GM21360 (cell line): ENCODE results near the gene POC1B.

Experiments used
- ATAC-seq: cut with Tn5 transposase; IDR thresholded peaks from one replicate; pipeline ENCODE4 v1.9.1; 2021; ENCODE audit warnings: mild to moderate bottlenecking, moderate library complexity; ENCODE audit not compliant: unreplicated experiment

Gene POC1B

DNA sequence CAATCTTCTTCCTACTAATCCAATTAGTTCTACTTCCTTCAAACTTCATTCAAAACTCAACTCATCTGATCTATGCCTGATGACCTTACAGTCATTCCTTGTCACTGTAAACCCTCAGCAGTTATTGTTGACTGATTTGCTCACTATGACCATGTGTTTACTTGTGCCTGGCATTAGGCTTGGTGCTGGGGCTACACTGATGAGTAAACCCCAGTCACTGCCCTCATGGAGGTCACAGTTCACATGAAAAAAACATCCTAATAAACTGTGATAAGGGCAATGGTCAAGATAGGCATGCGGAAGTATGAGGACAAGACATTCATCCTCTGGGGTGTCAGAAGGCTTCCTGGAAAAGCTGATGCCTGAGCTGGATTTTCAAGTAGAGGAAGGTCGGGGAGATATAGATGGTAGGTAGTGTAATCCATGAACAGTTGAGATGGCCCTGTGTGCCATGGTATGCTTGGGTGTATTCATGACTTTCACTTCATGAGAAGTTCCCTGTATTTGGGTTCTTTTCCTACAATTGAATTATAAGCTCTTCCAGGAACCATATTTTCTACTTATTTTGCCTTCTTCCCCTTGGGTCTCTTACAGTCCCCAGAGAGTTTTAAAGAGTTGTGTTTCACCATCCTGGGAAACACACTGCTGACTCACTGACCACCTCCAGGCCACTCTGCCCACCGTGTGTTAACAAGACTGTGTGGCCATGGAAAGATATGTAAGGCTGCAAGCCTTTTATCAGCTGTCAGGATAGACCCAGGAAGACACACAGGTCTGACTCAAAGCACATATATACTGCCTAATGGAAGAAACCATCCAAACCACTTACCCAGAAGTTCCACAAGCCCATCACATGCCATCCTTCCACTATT lies 134.8 kb downstream of the POC1B start:
- no peak for ATAC-seq

DNA sequence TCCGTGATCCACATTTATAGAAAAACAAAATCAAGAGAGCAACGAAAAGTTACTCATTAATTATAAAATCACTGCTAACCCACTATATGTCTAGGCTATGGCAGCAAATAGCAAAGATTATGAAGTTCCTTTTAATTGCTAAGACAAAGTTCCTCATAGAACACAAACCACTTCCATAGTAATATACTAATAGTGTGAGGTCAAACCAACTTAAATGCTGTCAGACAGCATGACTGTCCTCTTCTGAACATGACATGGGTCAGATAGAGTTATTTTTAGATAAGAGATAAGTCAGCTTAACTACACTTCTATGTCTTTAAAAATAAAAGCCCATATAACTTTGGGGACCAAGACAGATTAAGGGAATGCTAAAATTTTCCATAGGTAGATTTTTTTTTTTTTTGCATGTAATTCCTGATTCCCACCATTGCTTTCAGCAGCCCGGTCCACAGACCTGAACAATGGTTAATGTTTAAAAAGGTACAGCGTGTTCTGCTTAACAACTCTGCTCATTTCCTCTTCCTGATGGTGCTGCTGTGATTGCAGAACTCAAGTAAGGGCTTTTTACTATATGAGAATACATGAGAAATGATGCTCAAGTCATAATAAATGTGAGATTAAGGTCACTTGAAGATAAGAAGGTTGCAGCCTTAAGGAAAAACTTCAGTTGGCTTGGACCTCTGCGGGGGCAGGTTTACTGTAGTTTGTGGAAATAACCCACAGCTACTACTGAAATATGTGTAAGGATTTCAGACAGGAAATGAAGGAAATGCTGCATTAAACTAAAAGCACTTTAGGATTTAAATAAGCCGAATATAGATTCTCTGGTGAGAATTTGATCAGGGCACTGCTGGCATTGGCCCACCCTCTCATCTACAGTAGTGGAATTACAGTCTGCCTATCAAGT lies 135.8 kb downstream of the POC1B start:
- ATAC-seq, result no peak

DNA sequence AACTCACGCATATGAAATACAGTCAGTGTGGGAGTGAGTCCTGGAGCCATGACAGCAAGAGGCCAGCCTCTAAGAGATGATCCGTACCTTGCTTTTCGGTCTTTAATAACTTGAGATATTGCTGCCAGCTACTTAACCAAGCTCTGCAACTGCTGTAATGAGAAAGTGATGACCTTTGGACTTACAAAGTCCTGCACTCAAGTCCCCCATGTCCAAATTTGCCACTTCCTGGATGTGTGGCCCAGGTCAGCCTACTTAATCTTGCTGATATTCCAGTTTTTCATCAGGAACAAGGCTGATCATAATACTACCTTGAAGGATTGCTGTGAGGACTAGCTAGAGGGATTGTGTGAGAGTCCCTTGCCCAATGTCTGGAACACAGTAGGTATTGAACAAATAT lies 139.7 kb downstream of the POC1B start:
- no peak for ATAC-seq

DNA sequence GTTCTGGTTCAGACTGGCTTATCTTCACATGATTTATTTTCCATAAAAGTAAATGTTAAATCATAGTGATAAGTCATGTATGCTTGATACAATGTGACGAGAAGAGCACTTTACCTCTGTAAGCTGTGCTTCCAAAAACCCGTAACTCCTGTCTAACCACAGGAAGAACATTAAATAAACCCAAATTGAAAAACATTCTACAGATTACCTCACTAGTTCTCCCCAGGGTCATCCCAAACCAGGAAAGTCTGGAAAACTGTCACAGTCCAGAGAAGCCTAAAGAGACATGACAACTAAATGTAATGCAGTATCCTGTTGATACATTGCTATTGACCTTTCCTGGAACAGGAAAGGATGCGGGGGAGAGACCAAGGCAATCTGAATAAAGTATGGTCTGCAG lies 141.0 kb downstream of the POC1B start:
- ATAC-seq, result no peak

DNA sequence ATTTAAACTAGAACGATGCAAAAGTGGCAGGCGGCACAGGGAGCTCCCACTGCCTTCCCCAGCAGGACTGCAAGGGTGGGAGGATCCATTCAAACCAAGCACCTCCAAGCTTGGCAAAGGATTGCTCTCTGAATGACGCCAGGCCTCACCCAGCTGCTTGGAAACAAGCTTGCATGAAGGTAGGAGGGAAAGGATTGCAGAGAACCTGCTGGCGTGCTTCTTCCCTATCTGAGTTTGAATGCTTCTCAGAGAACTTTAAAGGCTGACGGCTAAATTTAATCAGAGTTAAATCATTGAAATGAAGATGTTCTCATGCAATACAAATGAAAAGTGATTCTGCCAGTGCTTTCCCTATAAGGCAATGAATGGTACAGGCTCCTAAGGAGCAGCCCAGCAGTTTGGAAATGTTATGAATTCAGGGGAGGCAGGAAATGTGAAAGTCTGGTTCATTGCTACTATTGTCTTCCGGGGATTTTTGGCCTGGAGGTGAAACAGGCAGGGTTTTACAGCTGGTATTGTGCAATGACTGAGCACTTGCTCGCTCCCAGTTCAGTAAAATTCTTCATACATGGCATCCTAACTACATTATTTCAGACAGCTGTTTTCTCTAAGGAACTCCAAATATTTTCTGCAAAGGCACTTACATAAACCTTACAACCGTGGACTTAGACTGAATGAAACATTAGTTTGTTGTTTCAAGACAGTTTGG lies 141.6 kb downstream of the POC1B start:
- no peak for ATAC-seq

DNA sequence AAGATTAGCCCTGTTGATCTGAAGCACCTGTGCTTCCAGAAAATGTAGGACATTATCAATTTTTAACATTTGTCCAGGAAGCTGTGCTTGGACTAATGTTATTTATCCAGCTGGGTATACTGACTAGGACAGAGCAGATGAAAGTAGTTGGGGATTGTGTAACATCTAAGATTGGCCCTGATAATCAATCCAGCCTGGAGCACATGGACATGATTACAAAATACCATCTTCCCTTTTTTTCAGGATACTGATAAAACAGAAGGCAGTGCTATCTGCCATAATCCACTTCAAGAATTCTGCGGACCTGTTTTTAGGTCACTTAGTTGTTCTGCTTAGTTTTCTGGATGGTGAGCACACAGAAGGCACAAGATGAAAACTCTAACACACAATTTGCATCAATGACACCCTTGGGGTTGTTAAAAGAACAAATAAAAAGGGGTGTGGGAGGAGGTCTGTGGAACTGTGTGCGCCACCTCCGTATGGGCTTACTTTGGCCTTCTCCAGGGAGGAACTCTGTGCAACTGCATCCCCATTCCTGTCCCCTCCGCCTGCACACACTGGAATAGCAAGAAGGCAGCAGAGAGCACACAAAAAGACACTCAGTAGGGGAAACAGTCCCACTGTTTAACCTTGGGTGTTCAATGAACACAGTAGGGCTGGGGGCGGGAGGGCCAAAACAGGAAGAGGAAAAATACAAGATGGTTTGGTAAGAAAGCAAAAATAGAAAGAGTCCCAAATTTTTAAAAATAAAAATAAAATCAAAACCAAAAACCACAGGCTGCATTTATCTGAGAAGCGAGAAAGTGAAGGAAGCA lies 142.4 kb downstream of the POC1B start:
- ATAC-seq, result no peak

DNA sequence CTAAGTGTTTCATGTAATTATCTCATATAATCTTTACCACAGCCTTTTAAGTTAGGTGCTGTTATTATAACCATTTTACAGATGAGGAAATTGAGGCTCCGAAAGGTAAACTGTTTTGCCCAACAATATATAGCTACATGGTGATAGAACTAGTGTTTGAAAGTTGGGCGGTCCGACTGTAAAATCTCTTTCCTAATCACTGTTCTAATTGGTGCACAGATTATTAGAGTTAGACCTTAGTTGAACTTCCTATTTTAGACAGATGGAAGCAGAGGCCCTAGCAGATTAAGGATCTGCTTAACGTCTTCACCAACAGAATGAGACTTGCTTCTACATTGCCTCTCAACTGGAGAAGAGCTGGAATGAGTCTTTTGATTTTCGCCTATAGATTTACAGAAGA lies 143.5 kb downstream of the POC1B start:
- ATAC-seq, result no peak

DNA sequence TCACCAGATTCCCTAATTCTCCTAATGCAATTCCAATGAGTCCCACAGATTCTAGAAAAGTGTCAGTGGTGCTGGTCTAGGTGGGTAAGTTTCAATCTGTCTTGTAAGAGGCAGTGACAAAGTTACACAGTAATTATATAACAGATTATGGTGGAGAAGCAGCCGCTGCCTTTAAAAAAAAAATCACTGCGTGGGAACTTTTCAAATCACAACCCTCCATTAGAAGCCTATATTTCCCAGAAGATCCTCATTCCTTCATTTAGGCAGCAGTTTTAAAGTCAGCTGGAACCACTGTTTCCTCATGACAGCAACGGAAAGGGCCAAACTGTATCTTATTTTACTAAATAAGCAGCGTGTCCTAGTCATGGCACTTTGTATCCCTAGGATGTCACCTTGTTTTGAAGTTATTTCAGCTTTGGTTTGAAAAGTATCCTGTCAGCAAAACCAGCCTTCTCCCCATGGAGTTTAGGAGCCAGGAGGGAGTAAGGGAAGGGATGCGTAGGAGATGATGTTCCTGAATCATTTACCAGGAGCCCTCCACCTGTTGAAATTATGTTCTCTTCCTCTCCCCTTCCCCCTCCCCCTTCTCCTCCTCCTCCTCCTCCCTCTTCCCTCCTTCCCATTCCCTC lies 145.9 kb downstream of the POC1B start:
- no peak for ATAC-seq

DNA sequence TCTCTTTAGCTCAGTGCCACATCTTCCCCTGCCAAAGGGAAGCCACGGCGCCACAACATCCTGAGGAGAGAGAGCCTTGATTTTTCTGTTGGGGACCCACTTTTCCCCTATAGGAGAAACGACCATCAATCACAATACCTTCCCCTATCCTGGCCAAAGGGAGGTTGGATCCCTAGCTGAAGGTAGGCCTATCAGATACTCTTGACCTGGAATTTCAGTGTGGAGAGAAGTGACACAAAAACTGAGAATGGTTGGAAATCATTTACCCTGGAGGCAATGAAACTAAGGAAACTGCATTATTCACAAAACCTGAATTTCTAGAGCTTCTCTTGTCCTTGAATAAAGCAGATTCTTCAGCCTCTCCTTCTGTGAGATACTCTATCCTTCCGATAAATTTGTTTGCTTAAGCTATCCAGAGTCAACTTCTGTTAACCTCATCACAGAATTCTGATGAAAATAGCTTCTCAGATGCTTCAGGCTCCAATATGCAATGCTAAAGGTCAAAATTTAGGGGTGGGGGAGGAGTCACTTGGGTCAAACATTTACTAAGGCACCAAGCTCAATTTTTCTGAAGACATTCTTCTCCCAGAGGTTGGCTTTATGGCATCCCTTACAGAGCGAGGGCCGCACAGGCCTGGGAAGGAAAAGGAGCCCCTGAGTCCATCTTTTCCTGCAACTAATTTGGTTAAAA lies 146.6 kb downstream of the POC1B start:
- ATAC-seq, result no peak

DNA sequence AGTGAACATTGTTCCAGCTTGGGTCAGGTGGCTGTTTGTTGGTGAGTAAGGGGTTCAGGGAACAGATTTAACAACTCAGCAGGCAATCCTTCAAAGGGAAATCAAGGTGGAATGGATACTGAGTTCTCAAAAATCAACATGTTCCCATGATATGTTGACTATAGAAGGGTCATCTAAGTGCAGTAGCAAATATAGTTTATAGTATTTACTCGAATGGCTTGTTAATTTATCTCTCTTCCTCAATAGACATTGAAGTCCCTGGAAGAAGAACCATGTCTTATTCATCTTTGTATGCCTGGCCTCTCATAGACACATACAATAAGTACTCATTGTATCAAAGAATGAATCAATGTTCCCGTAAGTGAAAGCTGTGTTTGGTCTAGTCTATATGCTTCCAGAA lies 149.0 kb downstream of the POC1B start:
- no peak for ATAC-seq

DNA sequence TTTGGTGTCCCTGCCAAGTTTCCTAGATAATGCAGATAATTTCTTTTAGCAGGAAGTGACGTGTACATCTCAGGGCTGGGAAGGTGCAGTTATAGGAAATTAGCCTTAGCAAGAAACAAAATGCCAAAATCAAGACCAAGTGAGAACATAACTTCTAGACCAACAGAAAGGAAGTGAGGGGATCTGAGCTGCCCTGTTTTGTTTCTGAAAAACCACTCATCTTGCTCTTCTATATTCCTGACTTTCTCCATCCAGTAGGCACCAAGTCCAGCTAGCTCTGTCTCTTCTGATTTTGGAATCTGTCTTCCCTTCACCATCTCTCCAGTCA lies 149.7 kb downstream of the POC1B start:
- ATAC-seq, result no peak

DNA sequence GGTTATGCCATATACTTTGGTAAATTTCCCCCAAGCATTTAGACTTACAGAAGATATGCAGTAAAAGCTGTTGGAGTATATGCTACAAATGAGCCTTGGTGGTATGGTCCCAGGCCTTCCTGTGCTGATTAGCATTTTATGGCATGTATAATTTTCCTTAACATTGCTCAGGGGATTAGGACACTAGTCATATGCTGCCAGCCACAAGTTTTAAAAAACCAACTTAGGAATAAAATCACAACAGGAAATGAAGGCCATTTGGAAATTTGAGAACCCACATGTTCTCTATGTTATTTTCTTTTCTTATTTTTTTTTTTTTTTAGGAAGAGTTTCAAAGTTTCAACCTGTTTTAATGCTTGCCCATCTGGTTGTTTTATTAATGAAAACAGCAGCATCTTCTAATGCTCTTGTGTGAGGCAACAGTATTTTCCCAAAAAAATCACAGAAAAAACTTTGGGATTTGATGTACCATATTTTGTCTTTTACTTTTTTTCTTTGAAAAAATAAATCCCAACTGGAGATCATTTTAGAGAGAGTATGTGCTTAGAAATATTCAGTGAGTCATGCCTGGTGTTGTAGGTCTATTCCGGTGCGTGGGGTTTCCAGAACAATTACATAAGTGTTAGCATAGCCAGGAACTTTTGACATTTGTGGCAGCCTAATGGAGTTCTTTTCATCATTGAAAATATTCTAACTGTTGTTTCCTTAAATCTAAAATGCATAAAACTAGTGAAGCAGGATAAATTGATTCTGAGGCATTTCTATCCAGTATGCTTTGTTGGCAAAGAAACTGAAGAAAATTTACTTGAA lies 151.9 kb downstream of the POC1B start:
- ATAC-seq, result no peak

DNA sequence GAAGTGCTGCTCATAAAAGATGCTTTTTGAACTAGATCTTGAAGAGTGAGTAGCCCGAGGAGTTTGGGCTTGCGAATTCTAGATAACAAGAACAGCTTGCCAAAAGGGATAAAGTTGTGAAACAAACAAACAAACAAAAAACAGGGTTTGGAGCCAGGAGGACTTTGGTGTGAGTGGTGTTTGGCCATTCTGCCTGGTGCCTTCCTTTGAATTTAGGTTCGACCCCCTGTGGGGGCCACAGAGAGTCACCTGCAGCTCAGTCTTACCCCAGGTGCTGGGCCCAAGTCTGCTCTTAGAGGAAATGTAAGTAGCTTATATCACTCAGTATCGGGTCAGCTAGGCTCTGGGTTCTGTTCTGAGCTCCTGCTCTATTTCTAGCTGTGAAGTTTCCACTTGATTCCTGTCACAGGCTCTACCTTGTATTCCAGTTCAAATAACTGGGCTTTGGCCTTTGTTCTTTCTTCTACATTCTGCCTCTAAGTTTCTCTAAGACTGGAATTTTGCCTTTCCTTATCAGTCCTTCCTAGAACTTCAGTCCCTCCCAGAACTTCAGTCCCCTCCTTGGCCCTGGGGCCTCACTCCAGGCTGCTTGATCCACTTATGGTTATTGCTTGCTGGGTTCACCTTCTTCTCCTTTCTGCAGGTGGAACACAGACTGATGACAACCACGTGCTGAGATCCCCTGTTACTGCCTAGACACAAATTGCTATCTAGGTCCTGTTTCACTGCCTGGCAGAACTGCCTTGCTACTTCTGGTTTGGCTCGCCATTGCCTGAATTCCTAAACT lies 153.1 kb downstream of the POC1B start:
- no peak for ATAC-seq

DNA sequence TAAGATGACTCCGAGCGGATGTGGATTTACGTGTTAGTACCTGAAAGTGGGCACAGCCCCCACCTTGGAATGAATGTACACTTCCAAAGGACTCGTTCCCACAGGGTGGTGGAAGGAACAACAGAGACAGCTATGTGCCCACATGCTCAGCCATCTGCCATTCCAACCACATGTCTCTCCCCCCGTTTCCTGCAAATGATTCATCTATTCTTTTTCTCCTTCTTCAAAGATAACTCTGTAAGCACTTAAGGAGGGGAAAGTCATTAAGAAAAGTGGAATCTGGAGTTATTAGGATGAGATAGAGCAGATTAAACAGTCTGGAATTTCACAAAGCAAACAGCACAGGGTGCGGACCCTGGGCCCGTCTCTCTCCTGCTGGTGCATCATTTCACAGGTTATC lies 155.0 kb downstream of the POC1B start:
- no peak for ATAC-seq

DNA sequence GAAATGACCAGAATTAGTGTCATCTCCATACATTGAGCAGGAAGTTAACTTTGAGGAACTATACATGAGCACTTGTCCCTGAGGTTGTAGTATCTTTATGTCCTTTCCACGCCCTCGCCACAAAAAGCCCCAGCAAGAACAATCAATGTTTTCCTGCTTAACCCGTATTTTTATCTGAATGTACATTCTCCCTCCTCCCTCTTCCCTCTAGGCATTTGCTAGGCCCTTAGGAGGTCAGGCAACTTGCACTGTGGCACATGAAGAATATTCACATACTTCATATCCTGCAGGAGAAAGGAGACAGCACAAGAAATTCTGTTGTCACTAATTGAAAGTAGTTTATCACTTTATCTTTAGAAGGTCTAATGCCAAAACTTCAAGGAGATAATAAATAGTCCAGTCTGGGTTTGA lies 155.4 kb downstream of the POC1B start:
- ATAC-seq, result no peak
